Ovary (tissue), 3 donors: Measurements from ENCODE around the gene FITM2.

ENCODE experiments used
- CTCF ChIP-seq, 3 donors: fragments of 450-650 bp in 2 of 3; fragments of 200-600 bp in 1 of 3; IDR thresholded peaks; one replicate each; pipeline versions ENCODE4 v1.5.1 to v1.8.0; 2016 to 2022; ENCODE audit warnings: antibody characterized with exemption in 3 of 3, mild to moderate bottlenecking in 1 of 3
- EP300 ChIP-seq: sonication (generic); formaldehyde crosslinking; IDR thresholded peaks from one replicate; pipeline ENCODE4 v1.6.1; 2017; ENCODE audit warnings: antibody characterized with exemption
- donor health status: DM: no; HTN: no; CAD: no.

DNA sequence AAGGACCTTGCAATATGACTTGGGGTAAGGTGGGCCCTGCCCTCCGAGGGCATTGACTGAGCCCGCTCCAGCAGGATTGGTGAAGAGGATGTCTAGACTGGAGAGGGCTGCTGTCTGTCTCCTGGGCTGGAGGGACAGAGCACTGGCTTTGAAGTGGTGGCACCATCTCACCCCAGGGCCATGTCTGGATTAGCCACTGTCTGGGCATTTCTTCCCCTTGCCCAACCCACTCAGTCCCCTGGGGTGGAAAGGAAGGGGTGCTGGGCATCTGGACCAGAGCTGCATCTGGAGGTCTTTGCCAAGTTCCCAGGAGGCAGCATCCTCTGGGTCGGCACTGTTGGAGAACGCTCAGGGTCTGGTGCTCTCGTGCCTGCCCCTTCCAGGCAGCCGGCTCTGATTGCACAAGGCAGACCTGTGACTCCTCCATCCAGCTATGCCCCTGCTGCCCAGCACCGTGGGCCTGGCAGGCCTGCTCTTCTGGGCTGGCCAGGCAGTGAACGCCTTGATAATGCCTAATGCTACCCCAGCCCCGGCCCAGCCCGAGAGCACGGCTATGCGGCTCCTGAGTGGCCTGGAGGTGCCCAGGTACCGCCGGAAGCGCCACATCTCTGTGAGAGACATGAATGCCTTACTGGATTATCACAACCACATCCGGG, 25.9 kb upstream of the FITM2 start, which contains the start of gene R3HDML:
- TF ChIP-seq CTCF (IDR thresholded peaks at IDR 0.05) (no peak), EP300 (no peak)
